GM21723 (cell line): ENCODE results near the gene TMEM140.

Source experiments
- ATAC-seq: cut with Tn5 transposase; IDR thresholded peaks from one replicate; pipeline ENCODE4 v1.9.1; 2021; ENCODE audit warnings: mild to moderate bottlenecking, moderate library complexity; ENCODE audit not compliant: unreplicated experiment

TMEM140 gene

DNA sequence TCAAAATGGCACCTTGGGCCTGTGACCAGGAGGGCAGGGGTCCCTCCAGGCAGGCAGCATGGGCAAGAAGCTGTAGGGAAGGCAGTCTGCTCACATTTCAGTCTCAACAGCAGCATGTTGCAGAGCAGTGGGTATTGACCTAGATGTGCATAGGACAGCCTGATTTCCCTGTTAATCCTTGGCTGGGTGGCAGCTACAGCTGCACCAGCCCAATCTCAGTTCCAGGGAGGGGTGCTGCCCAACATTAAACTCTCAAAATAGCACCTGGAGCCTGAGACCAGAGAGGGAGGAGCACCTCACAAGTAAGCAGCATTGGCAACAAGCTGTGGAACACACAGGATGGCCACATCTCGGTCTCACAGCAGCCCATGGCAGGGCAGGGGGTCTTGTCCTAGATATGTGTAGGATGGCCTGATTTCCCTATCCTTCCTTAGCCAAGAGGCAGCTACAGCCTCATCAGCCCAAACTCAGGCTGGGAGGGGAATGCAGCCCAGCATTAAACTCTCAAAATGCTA is 10.3 kb downstream of the TMEM140 start:
- ATAC-seq = no peak

DNA sequence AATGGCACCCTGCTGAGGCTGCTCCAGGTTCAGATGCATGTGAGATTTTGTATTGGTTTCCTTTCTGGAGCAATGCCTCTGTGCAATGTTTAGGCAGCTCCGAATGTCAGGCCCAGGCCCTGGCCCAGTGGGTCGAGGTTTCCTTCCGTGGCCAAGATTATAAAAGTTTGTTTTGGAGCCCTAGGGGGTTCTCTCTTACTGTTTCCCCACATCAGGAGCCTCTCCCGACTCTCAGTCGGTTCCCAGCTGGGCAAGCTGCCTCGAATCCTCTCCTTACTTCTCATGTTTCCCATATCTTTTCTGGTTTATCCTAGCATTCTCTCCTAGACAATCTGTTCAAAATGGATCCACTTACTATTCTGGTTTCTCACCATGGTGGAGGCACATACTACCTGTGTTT is 11.0 kb downstream of the TMEM140 start:
- no peak for ATAC-seq

DNA sequence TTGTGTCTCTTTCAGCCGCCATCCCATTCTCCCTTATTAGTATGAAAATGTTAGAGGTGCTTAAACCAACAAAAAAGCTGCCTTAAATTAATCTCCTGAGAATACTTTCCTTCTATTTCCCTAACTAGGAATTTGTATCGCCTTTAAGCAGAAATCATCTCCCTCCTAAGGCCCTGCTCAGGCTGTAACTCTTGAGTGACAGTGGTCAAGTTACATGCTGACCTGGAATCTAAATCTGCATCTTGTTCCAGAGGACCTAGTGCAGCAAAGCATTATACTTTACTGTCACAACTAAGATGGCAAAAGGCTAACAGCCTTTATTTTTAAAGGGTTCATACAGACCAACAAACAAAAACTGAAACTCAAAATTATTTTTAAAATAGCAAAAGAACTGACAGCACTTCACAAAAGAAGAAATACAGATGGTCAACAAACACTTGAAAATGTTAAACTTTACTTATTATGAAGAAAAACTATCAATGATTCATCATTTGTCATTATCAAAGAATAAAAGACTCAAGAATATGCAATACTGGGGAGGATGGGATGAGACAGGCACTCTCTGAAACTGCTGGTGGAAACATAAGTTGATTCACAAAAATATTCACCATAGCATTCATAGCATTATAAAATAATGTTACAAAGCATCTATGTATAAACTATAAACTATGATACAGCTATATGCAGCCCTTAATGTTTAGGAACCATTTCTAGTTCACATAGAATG is 11.7 kb downstream of the TMEM140 start:
- ATAC-seq = no peak

DNA sequence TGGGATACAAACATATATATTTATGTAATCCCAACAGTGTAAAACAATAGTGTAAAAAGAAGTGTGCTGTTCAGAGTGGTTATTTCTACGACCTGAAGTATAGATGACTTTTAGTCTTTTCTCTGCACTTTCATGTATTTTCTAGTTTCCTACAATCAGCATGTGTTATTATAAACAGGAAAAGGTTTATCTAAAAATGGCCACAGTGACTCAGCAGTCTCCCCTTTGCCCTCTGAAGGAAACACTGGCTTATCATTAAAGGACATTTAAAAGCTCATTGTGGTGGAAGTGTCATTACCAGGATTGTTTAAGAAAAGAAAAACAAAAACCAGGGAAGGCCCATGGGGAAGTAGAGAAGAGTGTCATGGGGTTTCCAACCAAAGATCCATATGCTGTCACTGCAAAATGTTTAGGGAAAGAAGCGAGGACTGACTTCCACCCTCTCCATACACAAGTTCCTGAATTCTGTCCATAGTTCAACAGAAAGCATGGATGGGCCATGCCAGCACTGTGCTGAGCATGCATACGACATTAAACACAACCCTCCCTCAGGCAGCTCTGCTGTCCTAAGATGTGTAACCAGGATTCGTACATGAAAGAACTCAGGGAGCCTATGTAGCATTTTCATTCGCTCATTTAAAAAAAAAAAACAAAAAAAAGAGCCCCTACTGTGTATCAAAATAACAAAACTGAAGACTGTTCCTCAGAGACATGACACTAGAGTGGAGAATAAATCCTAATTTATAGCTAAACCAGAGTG is 12.4 kb downstream of the TMEM140 start:
- ATAC-seq = peak; percentile 47

DNA sequence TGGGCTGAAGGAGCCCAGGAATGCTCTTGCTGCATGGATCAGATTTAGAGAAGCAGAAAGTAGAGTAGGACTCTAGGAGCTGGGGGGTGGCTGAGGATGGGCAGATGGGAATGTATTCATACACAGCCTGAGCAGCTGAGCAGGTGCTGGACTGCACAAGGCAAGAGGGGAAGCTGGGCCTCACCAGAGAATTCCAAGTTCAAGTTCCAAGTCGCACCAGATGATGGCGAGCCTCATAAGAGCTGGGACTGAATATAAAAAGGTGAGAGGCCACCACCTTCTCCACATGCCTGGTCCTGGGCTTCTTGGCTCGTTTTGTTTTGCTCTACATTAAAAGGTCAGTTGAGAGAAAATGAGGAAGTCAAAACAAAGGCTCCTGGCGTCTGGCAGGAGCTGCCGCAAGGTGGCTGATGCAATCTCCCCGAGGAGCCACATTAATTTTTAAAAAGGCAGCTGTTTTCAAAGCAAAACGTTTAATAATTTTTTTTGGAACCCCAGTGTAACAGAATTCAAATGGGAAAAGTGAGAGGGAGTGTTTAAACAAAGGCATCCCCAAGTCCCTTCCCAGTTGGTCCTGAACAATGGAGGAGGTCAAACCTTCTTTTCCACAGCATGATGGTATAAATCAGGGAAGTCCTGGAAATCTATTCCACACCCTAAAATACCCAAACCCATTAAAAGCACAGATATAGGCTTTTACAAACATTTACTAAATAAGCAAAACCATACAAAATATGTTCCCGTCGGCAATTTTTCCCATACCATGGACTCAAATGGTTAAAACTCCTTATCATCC is 13.2 kb downstream of the TMEM140 start:
- ATAC-seq = no peak

DNA sequence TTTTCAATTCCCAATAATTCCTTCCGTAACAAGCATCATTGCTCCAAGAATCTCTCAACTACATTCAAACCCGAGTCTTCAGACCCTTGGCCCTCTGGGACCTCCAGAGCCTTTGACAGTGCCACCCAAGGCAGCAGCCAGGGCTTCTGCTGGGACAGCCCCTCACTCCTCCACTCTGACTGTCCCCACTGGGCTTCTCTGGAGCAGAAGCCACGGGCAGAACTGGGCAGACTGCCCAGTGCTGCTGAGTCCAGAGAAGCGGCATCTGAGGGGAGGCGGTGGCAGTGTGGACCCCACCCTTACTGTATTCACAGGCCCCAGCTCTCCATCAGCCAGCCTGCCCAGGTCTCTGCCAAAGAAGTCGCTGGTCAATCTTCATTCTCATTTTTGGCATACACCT is 13.8 kb downstream of the TMEM140 start:
- no peak for ATAC-seq

DNA sequence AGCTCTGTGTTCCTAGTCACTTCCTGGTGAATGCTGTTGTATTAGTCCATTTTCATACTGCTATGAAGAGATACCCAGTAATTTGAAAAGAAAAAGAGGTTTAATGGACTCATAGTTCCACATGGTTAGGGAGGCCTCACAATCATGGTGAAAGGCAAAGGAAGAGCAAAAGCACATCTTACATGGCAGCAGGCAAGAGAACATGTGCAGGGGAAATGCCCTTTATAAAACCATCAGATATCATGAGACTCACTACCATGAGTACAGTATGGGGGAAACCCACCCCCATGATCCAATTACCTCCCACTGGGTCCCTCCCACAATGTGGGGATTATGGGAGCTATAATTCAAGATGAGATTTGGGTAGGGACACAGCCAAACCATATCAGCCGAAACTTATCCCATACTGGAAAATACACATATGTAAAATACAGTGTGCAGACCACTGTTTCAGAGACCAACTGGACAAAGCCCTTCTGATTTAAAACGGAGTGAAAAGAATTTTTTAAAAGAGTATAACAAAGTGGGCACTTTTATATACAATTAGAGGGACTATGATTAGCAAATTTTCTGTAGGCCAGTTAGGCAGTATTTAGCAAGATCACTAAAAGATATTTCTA is 14.6 kb downstream of the TMEM140 start:
- ATAC-seq = no peak

DNA sequence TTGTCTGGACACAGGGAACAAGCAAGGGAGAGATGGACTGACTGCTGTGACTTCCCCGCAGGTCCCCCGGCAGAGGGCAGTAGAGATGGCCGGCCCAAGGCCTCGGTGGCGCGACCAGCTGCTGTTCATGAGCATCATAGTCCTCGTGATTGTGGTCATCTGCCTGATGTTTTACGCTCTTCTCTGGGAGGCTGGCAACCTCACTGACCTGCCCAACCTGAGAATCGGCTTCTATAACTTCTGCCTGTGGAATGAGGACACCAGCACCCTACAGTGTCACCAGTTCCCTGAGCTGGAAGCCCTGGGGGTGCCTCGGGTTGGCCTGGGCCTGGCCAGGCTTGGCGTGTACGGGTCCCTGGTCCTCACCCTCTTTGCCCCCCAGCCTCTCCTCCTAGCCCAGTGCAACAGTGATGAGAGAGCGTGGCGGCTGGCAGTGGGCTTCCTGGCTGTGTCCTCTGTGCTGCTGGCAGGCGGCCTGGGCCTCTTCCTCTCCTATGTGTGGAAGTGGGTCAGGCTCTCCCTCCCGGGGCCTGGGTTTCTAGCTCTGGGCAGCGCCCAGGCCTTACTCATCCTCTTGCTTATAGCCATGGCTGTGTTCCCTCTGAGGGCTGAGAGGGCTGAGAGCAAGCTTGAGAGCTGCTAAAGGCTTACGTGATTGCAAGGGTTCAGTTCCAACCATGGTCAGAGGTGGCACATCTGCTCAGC is 16.6 kb downstream of the TMEM140 start:
- ATAC-seq = no peak

DNA sequence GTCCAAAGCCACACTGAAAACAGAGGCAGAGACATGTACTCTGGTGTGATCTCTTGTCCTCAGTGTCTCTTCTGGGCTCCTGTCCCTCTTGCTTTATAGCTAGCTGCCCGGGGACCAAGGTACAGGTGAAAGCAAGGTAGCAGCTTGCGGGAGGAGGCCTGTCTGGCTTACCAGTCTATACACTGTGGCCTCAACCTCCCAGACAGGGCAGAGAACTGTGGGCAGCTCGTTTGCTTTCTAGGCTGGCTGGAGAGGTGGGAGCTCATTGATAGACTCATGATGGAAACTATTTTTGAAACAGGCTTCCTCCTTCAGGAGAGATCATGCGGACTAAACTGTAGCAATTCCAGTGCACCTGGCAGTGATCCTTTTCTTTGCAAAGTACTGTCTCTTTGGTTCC is 18.0 kb downstream of the TMEM140 start:
- ATAC-seq = no peak

DNA sequence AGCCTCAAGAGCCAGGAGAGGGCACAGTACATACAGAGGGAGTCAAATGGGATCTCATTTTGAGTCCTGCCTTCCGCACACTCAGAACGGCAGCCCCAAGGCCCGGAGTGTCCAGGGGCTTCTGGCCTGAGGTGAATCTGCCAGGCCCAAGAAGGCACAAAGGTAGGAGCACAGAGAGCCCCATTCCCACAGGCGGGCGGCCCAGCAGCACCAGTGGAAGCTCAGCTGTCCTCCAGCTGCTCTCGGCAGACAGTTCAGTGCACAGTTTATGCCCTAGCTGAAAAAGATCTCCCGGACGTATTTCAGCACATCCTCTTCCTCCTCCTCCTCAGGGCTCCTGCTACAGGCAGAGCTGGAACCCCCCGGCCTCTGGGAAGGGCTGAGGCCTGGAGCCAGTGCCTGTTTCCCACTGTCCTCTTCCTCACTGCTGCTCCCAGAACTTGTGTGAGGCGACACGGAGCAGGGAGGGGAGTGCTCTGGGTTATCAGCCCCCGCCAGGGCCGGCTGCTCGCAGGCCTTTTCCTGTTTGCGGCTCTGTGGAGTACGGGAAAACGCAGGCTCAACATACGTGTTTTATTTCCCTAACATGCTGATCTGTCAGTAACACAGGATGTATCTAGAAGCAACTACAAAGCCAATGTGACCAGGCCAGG is 18.6 kb downstream of the TMEM140 start:
- ATAC-seq = no peak

DNA sequence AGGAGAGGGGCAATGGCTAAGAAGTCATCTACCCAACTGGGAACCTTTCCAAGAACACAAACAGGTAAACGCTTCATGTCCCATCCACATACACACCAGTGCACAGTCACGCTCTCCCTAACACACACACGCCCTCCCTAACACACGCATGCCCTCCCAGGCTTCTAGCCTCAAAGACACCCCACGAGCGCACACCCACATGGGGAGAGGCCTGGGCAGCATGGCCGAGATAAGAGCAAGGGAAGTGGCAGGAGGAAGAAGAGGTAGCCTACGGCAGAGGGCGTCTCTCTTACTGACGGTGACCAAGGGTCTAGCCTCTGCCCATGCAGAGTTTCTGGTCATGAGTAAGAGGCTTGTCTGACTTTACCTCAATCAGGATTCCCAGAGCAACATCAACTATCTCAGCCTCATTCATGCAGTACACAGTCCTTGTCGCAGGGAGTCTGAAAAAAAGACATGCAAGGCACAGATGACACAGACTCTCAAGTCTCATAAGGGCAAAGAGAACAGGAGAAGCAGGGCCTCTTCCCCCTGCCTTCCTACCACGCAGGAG is 19.6 kb downstream of the TMEM140 start:
- ATAC-seq = no peak

DNA sequence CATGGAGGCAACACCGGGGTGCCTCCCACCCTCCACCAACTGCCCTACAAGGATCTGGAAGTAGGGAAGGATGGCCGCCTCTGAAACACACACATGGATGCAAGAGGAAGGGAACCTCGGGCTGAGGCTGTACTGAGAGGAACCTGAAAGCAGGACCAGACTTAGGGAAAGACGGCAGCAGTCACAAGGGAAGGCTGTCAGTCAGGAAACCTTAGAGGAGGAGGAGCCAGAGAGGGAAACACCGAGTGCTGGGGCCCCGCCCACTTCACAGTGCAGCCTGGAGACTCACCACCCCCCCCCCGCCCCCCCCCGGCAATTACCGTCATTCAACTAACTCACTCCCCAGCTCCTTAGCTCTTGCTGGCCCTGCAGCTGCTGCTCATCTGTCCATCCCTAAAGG is 20.1 kb downstream of the TMEM140 start:
- ATAC-seq = no peak

DNA sequence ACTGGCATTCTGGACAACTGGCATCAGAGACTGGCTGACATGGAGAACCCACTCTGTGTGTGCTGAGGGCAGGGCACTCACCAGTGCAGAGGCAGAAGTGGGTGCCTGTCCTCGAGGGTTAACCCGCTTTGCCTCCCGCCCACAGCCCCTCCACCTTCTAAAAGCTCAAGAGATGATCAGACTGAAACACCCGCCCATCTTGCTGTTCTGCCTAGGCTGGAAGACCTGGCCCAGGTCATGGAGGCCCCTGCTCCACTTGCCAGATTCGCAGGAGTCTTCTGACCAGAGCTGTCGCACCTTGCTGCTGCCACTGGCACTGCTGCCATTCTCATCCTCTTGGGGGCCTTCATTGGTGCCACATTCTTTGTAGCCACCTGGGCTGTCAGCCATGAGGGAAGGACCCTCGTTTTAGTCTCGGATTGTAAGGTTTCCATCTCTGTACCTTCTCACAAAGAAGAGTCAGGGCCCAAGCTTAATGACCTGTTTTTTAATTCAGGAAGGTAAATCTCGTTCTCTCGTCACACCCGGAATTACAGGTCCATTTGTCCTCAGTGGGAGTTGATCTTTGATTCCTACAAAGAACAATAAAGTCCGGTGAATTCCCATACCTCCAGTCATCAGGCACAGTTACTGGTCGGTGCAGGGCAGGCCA is 20.7 kb downstream of the TMEM140 start:
- no peak for ATAC-seq

DNA sequence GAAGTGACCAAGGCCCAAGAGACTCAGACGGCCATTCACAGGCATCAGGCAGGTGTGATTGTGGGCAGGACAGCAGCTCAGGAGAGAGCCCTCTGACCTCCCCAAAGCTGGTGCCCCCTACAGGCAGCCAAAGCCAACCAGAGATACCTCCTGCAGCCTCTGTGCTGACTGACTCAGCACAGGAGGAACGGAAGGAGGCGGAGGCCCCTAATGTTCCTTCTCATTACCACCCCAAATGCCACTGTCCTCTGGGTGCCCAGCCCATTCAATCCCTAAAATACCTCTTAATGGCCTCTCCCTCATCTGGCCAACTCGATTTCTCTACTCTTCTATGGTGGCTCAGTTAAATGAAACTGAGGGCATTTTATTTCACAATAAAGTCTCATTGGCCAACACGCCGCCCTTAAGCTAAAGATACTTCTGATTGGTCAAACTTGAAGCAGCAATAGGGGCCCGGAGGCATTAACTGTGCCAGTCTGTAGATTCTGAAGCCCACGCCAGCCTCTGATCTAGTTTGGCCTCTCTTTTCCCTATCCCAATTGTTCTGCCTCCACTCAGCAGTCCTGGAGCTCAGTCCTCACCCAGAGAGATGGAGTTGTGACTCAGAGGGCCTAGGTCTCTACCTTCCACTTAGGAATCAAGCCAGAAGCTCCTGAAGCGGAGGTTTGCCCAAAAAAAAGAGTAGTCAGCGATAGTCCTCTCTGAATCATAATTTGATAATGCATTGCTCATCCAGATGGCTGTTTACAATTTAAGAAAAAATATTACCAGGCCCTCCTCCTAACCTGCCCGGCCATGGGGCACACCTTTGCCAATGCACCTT is 21.5 kb downstream of the TMEM140 start:
- peak; percentile 45 for ATAC-seq

DNA sequence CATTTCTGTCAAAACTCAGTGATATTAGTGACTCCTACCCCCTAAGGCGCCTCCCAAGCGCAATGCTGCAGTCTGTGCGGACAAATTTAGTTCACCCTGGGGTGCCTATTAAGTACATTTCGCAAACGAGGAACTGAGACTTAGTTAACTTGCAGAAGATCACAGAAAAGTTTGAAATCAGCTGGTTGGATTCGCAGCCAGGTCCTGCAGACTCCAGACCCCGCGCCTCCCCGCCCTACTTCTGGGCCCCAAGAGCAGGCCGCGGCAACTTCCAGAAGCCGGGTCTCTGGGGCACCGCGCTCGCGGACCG is 22.0 kb downstream of the TMEM140 start:
- ATAC-seq = peak; percentile 26

DNA sequence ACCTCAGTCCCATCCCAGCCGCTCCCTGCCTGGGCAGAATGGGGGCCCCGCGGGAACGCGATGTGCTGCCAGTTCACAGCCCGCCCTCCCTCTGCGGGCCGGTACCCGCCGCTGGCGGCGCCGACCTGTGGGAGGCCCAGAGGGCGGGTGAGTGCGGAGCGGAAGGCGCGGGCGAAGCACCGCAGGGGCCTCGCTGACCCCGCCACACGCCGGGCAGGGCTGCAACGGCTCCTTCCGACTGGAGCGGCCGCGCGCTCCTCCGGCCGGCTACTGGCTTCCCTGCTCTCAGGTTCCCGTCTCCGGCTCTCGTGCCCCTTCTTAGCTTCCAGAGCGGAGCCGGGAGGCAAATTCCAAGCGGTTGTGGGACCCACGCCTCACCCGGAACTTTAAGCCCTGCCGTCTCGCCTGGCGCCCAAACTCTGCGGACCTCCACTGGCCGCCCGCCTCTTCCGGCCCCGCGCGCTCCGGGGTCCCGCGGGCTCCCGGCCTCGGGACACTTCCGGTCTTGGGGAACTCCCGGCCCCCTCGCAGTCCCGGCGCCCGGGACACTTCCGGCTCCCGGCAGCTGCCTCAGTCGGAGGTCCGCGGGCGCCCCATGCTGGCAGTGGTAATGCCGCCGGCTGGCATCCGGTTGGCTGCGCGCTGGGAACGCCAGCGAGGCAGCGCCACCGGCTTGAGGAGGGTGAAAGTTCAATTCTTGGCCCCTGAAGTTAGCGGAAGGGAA is 22.6 kb downstream of the TMEM140 start, which contains the start of gene CYREN:
TSS of gene CYREN (minus strand) at position 434 of the 724 bp plus-strand sequence. CDS start 1,785 bp downstream, outside the sequence.
- peak; percentile 69 for ATAC-seq

DNA sequence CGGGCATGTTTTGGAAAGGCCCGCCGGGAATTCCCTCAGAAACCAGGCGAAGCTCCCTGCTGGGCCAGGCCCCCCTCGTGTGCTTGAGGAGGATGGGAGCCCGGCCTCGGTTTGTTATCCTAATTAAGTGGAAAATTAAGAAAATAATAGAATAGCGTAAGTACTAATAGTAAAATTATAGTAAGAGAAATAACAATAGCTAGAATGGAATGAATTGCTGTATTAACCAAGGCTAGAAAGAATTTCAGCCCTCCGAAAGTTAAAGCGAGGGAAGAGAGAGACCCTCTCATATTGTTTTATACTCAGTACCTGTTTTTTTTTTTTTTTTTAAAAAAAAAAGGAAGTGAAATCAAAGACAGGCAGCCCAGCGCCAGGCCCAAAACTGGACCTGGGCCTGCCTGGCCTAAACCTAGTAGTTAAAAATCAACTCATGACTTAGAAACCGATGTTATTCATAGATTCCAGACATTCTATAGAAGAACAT is 23.2 kb downstream of the TMEM140 start:
- peak; percentile 38 for ATAC-seq
